Fibroblast of mammary gland (primary cell): Measurements from ENCODE around the gene CAMKV.

Experiments
- DNase-seq: peaks from one replicate; pipeline ENCODE4 v3.0.0-alpha.2; 2010; ENCODE audit warnings: low read depth
- H3K4me3 ChIP-seq: 2 replicates; pipeline ENCODE4 v1.5.1; 2011; ENCODE audit warnings: low read depth, mild to moderate bottlenecking, low read length, moderate library complexity; ENCODE audit not compliant: control insufficient read depth
- TF ChIP-seq, protein P1 (sequence below): conservative IDR thresholded peaks from 2 replicates; pipeline ENCODE4 v1.5.1; 2011; ENCODE audit warnings: low read depth, low read length, inconsistent platforms; ENCODE audit not compliant: control insufficient read depth, insufficient read depth

CAMKV gene

DNA sequence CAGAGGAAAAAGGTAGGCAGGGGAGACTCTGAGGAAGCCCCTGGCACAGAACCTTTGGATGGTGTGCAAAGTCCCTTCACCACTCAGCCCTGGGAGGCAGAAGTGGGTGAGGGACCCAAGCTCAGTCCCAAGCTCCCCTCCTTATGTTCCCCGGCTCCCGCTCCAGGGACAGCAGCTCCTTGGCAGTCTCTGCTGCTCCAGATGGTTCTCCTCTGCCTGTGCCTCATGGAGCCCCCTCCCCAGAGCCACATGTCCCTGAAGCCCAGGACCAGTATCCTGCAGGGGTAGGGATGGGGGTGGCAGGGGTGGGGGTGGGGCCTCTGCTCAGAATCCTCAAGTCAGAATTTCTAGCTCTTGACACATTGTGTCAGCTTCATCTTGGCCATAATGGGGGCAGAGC lies 8.0 kb upstream of the CAMKV start:
- TF ChIP-seq, protein P1, sequence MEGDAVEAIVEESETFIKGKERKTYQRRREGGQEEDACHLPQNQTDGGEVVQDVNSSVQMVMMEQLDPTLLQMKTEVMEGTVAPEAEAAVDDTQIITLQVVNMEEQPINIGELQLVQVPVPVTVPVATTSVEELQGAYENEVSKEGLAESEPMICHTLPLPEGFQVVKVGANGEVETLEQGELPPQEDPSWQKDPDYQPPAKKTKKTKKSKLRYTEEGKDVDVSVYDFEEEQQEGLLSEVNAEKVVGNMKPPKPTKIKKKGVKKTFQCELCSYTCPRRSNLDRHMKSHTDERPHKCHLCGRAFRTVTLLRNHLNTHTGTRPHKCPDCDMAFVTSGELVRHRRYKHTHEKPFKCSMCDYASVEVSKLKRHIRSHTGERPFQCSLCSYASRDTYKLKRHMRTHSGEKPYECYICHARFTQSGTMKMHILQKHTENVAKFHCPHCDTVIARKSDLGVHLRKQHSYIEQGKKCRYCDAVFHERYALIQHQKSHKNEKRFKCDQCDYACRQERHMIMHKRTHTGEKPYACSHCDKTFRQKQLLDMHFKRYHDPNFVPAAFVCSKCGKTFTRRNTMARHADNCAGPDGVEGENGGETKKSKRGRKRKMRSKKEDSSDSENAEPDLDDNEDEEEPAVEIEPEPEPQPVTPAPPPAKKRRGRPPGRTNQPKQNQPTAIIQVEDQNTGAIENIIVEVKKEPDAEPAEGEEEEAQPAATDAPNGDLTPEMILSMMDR, result no peak
- no peak overlapping the region for H3K4me3 ChIP-seq
- no peak for DNase-seq

GRCh38 chr3:49876567-49876966 lies 6.9 kb upstream of the CAMKV start:
- TF ChIP-seq, protein P1, result no peak
- no peak for DNase-seq
- H3K4me3 ChIP-seq, result no peak overlapping the region

GRCh38 chr3:49873623-49874022 lies 3.9 kb upstream of the CAMKV start:
- DNase-seq, result no peak
- H3K4me3 ChIP-seq, result no peak overlapping the region
- TF ChIP-seq, protein P1, result no peak

DNA sequence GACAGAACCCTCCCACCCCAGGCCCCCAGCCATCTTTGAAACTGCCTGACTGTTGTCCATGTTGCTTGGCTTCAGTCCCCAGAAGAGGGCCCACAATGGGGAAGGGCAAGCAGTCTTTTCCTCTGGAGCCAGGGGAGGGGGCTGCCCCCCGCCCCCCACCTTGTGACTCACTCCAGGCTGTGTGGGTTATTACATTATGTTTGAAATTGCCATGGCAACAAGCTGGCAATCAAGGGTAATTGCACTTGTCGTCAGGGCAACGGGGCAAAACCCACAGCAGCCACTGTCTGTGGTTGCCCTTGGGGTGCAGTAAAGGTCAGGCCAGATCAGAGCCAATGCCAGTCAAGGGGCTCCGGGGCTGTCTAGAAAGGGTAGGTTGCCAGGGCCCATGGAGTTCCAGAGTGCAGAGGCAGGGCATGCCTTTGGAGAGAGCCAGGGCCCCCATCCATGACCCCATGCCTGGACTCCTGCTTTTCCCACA lies 3.1 kb upstream of the CAMKV start:
- TF ChIP-seq, protein P1, result no peak

DNA sequence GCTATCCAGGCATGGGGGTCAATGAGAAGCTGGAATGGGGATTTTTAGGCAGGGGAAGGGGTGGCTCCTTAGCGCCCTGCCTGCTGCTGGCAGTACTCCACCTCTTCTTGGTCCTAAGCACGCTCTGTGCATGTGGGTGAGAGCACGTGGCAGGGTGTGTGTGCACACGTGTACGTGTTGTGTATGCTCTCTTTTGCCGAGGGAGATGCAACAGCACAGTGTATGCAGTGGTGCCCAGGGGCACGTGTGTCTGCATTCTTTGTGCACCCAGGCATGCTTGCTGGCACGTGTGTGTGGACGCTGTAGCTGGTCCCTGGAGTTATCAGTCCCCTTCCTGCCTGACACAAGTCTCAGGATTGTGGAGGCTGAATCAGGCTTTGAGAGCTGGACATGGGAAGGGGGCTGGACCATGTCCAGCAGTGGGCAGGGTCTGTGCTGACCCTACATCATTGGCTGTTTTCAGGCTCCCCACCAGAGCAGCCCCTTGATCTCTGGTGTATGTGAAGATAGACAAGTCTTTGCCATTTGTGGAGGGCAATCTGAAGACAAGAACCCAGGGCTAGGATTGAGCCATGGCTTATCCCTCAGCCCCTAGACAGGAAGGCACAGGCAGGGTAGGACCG lies 1.9 kb upstream of the CAMKV start:
- no peak overlapping the region for H3K4me3 ChIP-seq
- TF ChIP-seq, protein P1, result no peak
- DNase-seq, result no peak

More for the DNA sequence above, 3.1 kb upstream of the CAMKV start:
- H3K4me3 ChIP-seq, result no peak overlapping the region
- no peak for DNase-seq

DNA sequence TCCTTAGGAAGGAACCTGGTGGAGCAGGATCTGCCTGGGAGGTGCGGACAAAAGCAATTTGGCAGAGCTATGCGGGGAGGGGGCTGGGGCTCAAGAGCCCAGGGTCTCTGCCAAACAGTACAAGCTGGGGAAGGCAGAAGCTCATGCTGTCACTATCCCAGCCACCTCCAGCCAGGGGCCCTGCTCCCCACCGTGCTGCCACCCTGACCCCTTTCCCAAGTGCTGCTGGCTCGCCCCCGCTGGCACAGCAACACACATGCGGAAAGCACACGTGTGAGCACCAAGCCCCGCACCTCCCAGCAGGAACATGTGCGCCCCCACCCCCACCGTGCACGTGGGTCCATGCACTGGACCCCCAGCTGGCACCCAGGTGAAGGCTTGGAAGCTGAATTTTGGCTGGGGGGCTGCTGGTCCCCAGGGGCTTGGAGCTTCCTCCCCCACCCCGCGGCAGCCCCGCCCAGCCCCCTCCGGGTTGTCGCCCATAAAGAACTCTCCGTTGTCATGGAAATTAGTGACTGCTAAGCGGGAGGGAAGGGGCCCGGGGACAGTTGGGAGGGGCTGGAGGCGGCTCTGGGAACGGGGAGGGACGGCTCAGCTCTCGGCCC lies 742 bp downstream of the CAMKV start:
- H3K4me3 ChIP-seq, result no peak overlapping the region
- TF ChIP-seq, protein P1, result no peak
- DNase-seq, result no peak
